Spleen (tissue), 7 donors: ENCODE measurements around the gene MAP1LC3A.
"Not testable (repeated sequence)": the region's sequence is repeated elsewhere in the genome, so short reads cannot be mapped to it uniquely, and the experiment has no call there.

Experiments used
- CTCF ChIP-seq, 11 experiments: fragments of 200-600 bp in 7 of 11; fragments of 450-650 bp in 4 of 11; sonication (generic) in 4 of 11; IDR thresholded peaks in 8 of 11; conservative IDR thresholded peaks in 3 of 11; 1 replicate in 7 of 11; 2 replicates in 4 of 11; pipeline versions ENCODE4 v1.4.0 to v1.8.0; 2016 to 2021; ENCODE audit warnings: antibody characterized with exemption in 11 of 11, inconsistent platforms in 4 of 11, mild to moderate bottlenecking in 1 of 11
- POLR2A ChIP-seq, 3 donors: fragments of 450-650 bp; IDR thresholded peaks; one replicate each; pipeline ENCODE4 v1.5.1; 2017; ENCODE audit warnings: antibody characterized with exemption in 3 of 3, mild to moderate bottlenecking in 1 of 3
- POLR2AphosphoS5 ChIP-seq, 3 donors: sonication (generic); formaldehyde crosslinking; IDR thresholded peaks; one replicate each; pipeline ENCODE4 v1.5.1; 2017; ENCODE audit warnings: antibody characterized with exemption in 3 of 3
- donor health status: DM: no; HTN: no; CAD: no; lungs with moderate emphysema.
- donor health status: DM: no; HTN: no; CAD: no.
- donor health status: DM: no; HTN: no; CAD: no.

- not testable (repeated sequence) for TF ChIP-seq POLR2A (IDR thresholded peaks at IDR 0.05); CTCF (IDR thresholded peaks at IDR 0.05 in 8 of 11, conservative IDR thresholded peaks at IDR 0.05 in 3 of 11)
- peak in 1 of 3 donors; percentile 11 for TF ChIP-seq POLR2AphosphoS5 (IDR thresholded peaks at IDR 0.05)
Measured at GRCh38 chr20:34514034-34514433, 44.5 kb upstream of the MAP1LC3A start.
